ENCODE measurements around the gene TMEM145. TPM values are rescaled to one million over a fixed set of nuclear protein-coding genes. Genes with fewer than 3 reads are reported as not detected.

Gene TMEM145
- polyA plus RNA-seq, 4 donors, result 0.92 to 2.3 (median 1.5) TPM

- no peak for DNase-seq (ENCODE audit: low read depth in 4 of 4, low spot score in 3 of 4)
Observed at GRCh38 chr19:42277821-42278451, 35.2 kb upstream of the TMEM145 start.

DNA sequence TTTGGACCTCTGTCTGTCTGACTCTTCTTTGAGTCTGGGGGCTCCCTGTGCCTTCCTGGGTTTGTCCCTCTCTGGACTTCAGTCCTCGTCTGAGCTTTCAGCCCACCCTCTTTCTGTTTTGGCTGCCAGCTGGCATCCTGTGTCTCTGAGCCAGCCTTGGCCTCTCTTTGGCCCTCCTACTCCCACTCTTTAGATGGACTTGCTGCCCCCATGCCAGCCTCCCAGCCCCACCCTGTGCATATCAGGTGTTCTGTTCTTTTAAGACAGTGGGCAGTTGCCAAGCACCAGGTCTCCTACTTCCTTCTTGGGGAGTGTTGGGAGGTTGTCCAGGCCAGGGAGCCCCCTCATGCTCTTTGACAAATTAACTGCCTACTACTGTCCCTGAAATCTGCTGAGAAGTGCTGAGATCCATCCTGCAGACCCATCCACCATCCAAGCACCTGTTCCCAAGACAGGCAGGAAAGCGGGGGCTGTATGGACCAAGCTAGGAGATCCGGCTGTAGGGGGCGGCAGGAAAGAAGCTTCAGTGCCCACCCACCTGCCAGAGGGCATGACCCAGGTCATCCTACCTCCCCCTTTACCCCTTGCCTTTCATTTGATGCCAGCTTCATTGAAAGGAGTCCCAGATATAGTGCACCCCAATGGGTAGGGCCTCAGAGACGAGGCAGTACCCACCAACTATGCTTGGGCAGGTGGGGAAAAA lies 34.5 kb upstream of the TMEM145 start:
- DNase-seq (ENCODE audit: low read depth in 4 of 4, low spot score in 3 of 4), result no peak

GRCh38 chr19:42279155-42279901 lies 33.8 kb upstream of the TMEM145 start:
- no peak for DNase-seq (ENCODE audit: low read depth in 4 of 4, low spot score in 3 of 4)

- no peak for DNase-seq (ENCODE audit: low read depth in 4 of 4, low spot score in 3 of 4)
Observed at GRCh38 chr19:42279902-42280814, 33.0 kb upstream of the TMEM145 start.

GRCh38 chr19:42280815-42281145 lies 32.3 kb upstream of the TMEM145 start:
- no peak for DNase-seq (ENCODE audit: low read depth in 4 of 4, low spot score in 3 of 4)

DNA sequence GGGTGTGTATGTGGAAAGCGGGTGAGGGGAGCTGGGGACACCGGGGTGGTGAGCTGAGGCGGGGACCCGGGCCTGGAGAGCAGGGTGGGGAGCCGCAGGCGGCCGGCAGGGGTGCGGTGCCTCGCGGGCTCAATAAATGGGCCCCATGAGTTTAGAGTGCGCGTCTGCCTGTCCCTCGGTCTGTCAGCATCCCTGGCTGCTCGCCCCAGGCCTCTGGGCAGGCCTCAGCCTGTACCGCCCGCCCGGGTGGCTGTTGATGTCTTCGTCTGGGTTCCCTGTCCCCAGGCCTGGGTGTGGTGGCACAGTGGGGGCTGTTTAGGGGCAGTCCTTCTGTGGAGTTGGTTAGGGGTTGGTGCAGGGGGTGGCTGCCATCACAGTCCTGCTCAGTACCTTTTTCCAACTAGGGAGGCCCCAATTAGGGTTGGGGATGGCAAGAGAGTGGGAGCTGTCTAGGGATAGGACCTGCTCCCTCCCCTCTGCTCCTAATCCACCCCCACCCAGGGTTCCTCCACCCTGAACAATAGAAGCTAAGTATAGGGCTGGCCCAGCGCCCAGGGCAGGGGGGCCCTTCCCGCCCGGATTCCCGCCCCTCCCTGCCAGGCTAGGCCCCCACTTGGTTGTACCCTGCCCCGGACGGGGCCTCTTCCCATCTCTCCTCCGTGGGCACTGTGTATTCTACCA lies 31.8 kb upstream of the TMEM145 start:
- DNase-seq (ENCODE audit: low read depth in 4 of 4, low spot score in 3 of 4), result no peak

DNA sequence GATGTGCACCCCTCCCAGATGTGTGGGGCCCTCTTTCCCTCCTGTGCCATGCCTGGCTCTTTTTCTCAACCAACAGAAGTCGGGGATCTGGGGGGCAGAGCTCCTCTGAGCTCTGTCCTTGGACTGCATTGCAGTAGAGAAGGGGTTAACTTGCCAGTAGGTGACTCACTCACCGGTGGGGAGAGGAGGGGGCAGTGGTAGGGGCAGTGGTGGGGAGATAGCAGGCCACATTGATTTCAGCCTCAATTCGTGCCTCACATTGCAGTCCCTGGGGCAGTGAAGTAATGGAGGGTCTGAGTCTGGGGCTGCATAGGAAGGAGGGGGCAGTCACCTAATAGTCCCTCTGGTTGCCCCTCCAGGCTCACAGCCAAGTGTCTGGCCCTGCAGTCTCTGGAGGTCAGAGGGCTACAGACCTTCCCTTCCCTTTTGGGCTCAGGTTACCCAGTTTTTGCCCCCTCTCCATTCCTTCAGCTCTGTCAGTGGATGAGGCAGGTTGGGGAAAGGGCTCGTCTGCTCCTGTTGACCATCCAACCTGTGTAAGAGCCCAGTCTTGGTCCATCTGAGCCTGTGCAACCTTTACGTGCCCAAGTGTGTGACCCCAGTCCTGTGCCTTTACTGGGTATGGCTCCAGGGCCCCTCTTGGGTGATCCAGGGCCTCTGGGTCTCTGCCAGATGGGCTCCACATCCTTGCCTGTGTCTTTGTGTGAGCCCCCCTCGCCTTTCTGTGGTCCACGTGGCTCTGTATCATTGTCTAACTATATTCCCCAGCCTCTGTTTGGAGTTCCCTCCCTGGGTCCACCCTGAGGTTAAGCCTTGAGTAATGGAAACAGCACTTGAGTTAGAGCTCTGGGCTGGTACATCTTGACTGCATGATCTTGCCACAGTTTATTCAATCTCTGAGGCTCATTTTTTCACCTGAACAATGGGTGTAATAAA lies 31.0 kb upstream of the TMEM145 start:
- DNase-seq (ENCODE audit: low read depth in 4 of 4, low spot score in 3 of 4), result no peak

- no peak for DNase-seq (ENCODE audit: low read depth in 4 of 4, low spot score in 3 of 4)
Observed at GRCh38 chr19:42282819-42283187, 30.3 kb upstream of the TMEM145 start.

- DNase-seq (ENCODE audit: low read depth in 4 of 4, low spot score in 3 of 4), result peak in 3 of 4 donors; percentile 87 to 90 (median 87)
Observed at GRCh38 chr19:42283188-42284065, 29.7 kb upstream of the TMEM145 start.

DNA sequence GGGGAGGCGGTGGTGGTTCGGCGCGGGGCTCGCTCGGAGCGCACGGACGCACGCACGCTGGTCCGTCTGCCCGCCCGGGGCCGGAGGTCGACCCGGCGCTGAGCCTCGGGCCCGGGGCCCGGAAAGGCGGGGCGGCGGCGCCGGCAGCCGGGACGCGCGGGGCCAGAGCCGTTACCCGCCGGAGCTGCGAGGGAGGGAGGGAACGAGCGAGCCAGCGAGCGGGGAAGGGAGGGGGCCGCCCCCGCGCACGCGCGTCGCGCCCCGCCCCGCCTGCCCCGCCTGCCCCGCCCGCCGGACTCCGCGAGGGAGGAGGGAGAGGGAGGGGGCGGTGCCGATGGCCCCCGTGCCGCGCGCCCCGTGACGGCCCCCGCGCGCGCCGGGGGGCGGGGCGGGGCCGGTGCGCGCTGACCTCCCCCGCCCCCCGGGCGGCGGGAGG lies 29.0 kb upstream of the TMEM145 start:
- DNase-seq (ENCODE audit: low read depth in 4 of 4, low spot score in 3 of 4), result no peak

GRCh38 chr19:42284591-42285341 lies 28.3 kb upstream of the TMEM145 start:
- no peak for DNase-seq (ENCODE audit: low read depth in 4 of 4, low spot score in 3 of 4)

DNA sequence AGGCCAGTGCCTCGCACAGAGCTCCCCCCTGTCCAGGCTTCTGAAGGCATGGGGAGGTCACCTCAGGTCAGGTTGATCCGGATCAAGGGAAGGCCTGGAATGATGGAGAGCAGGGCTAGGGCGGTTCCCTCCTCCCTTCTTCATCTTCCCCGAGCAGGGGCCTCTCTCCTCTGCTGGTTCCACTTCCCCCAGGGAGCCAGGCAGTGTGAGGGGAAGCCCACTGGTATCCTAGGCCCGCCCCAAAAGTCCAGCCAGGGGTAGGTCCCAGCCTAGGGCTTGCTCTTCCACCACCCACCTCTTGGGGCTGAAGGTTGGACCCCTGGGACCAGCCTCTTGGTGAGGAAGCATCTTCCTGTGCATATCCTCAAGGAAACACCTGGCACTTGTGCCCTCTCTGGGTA lies 27.6 kb upstream of the TMEM145 start:
- DNase-seq (ENCODE audit: low read depth in 4 of 4, low spot score in 3 of 4), result no peak

DNA sequence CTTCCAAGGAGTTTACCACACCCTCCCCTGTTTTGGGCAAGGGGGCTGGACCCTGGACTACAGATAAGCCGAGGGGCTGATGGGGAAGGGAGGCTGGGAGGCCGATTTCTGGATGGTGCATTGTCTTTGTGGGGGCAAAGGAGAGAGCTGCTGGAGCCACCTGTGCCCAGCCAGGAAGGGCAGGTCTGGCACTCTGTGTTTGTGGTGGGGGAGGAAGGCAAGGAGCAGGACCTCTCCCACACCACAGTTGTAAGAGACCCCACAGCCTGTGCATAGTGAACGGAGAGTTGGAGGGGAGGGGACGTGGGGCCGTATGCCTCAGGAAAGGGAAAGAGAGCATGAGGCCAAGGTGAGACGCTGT lies 27.1 kb upstream of the TMEM145 start:
- no peak for DNase-seq (ENCODE audit: low read depth in 4 of 4, low spot score in 3 of 4)

DNA sequence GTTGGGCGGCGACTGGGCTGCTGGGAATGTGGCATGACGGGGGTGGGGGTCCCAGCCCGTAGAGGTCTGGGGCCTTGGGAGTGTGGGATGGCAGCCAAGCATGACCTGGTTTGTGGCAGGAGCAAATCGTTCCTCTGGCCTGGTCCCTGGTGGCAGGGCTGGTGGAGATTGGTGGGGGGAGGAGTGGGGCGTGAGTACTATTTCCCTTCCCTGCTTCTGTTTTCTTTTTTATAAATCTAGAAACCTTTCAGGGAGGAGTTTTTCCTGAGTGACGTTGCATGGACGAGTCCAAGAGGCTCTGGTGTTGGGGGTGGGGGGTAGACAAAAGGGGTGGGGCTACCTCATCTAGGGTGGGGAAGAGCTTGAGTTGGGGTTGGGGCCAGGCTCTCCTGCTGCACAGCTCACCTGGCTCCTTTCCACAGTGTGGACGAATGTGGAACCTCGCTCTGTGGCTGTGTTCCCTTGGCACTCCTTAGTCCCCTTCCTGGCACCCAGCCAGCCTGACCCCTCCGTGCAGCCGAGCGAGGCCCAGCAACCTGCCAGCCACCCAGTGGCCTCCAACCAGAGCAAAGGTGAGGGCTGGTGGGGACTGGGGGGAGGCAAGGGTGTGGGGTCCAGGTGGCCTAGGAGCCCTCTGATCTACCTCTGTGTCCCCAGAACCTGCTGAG lies 26.6 kb upstream of the TMEM145 start:
- DNase-seq (ENCODE audit: low read depth in 4 of 4, low spot score in 3 of 4), result no peak

DNA sequence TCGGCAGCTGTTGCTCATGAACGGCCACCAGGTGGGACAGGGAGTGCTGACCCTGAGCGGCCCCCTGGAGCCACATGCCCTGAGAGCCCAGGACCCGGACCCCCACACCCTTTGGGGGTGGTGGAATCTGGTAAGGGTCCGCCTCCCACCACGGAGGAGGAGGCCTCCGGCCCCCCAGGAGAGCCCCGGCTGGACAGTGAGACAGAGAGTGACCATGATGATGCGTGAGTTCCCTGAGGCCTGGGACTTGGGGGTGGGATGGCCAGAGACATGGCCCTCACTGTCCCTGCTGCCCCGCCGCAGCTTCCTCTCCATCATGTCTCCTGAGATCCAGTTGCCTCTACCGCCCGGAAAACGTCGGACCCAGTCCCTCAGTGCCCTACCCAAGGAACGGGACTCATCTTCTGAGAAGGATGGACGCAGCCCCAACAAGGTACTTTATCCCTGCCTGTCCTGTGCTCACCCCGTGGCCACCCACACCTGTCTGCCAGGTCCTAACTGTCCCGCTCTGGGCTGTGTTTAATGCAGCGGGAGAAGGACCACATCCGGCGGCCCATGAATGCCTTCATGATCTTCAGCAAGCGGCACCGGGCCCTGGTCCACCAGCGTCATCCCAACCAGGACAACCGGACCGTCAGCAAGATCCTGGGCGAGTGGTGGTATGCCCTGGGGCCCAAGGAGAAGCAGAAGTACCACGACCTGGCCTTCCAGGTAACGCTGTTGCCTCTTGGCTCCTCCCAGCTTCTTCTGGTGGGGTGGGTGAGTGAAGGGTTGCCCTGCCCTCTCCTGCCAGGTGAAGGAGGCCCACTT lies 25.9 kb upstream of the TMEM145 start:
- DNase-seq (ENCODE audit: low read depth in 4 of 4, low spot score in 3 of 4), result no peak

DNA sequence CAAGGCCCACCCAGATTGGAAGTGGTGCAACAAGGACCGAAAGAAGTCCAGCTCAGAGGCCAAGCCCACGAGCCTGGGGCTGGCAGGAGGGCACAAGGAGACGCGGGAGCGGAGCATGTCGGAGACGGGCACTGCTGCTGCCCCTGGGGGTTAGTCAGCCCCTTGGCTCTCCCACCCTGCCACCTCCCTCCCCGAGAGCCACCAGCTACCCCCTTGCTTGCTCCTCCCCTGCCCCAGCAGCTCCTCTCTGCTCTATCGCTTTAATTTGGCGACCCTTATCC lies 25.3 kb upstream of the TMEM145 start:
- no peak for DNase-seq (ENCODE audit: low read depth in 4 of 4, low spot score in 3 of 4)
